ENCODE data around the gene DEK.

The DEK gene

DNA sequence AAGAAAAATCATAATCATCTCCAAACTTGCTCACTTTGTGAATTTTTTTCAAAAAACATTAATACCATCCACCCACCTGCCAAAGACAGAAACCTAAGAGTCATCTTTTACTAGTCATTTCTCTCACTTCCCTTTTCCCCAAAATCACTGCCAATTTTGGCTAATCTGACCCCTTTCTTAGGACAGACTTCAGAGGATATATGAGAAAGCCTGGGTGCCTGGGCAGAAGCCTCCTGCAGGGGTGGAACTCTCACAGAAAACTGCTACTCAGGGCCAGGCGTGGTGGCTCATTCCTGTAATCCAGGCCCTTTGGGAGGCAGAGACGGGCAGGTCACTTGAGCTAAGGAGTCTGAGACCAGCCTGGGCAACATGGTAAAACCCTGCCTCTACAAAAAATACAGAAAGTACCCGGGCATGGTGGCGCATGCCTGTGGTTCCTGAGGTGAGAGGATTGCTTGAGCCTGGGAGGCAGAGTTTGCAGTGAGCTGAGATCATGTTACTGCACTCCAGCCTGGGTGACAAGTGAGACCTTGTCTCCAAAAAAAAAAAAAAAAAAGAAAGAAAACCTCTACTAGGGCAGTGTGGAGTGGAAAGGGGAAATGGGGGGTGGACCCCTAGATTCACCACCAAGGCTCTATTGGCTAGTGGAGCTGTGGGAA is 3.8 kb downstream of the DEK start:
- H3K4me1 ChIP-seq (ENCODE audit: insufficient read depth, low read length) = peaks cover 25% of the 10 kb centered on the region
- H3K9ac ChIP-seq (ENCODE audit: low read depth, low read length) = no peak overlapping the region
- peaks cover 8% of the 10 kb centered on the region; the same call in 1 of the 2 replicates for H3K36me3 ChIP-seq (ENCODE audit: insufficient read depth, low read length)
- peaks cover 2% of the 10 kb centered on the region; the same call in 1 of the 2 replicates for H3K9me3 ChIP-seq (ENCODE audit: control insufficient read depth, insufficient read depth, low read length)

GRCh38 chr6:18259675-18260447 is 4.5 kb downstream of the DEK start:
- Histone ChIP-seq H3K36me3 (ENCODE audit: insufficient read depth, low read length) (peaks cover 12% of the 10 kb centered on the region), H3K4me1 (ENCODE audit: insufficient read depth, low read length) (peaks cover 25% of the 10 kb centered on the region), H3K9ac (ENCODE audit: low read depth, low read length) (no peak overlapping the region), H3K9me3 (ENCODE audit: control insufficient read depth, insufficient read depth, low read length) (no peaks in the 10 kb centered on the region)

DNA sequence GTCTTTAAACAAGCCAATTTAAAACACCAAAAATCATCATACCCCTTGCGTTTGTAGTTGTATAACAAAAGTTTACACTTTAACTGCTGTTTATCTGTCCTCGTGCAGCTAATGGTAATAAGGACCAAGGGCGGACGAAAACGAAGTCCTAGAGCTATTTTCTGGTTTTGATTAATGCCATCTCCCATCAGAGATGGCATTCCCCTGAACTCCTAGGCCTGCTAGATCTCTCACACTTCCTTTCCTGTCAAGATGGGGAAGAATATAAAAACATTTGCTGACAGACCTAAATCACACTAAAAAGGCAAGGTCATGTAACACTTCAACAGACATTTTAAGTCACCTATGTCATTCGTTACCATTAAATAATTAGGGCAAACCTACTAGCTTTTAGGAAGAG is 9.5 kb downstream of the DEK start:
- Histone ChIP-seq H3K9ac (ENCODE audit: low read depth, low read length) (no peak overlapping the region), H3K36me3 (ENCODE audit: insufficient read depth, low read length) (peaks cover 12% of the 10 kb centered on the region), H3K4me1 (ENCODE audit: insufficient read depth, low read length) (no peaks in the 10 kb centered on the region), H3K9me3 (ENCODE audit: control insufficient read depth, insufficient read depth, low read length) (no peaks in the 10 kb centered on the region)

DNA sequence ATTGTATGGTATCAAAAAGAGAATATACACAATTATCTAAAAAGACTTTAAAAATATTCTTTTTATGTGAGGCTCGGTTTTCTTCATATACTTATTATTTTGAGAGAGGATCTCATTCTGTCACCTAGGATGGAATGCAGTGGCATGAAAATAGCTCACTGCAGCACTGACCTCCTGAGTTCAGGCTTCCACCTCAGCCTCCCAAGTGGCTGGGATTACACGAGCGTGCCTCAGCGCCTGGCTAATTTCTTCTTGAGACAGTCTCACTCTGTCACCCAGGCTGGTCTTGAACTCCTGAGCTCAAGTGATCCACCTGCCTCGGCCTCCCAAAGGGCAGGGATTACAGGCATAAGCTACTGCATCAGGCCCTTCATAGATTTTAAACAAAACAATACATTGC is 10.7 kb downstream of the DEK start:
- no peak overlapping the region for H3K9ac ChIP-seq (ENCODE audit: low read depth, low read length)
- no peaks in the 10 kb centered on the region for H3K9me3 ChIP-seq (ENCODE audit: control insufficient read depth, insufficient read depth, low read length)
- H3K36me3 ChIP-seq (ENCODE audit: insufficient read depth, low read length) = peaks cover 12% of the 10 kb centered on the region
- no peaks in the 10 kb centered on the region for H3K4me1 ChIP-seq (ENCODE audit: insufficient read depth, low read length)

DNA sequence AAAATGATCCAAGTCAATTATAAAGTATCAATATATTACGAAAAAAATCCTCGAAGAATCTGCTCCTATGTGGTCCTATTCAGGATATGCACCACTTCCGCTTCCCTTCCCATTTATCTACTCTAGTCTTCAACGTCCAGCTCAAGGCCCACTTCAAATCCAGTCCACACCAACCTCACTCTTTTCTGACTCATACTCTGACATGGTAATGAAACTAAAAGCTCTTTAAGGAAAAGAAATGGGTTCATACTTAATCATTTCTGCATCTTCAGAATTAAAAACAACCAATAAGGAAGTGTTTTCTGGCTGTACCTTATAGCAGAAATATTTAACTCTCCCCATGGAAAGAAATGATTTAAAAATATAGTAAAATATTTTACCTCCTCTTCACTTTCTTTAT is 15.1 kb downstream of the DEK start:
- Histone ChIP-seq H3K9ac (ENCODE audit: low read depth, low read length) (no peak overlapping the region), H3K36me3 (ENCODE audit: insufficient read depth, low read length) (peaks cover 10% of the 10 kb centered on the region), H3K4me1 (ENCODE audit: insufficient read depth, low read length) (no peaks in the 10 kb centered on the region), H3K9me3 (ENCODE audit: control insufficient read depth, insufficient read depth, low read length) (no peaks in the 10 kb centered on the region)

GRCh38 chr6:18248698-18249097 is 15.6 kb downstream of the DEK start:
- no peak overlapping the region for H3K9ac ChIP-seq (ENCODE audit: low read depth, low read length)
- H3K4me1 ChIP-seq (ENCODE audit: insufficient read depth, low read length) = no peaks in the 10 kb centered on the region
- no peaks in the 10 kb centered on the region for H3K9me3 ChIP-seq (ENCODE audit: control insufficient read depth, insufficient read depth, low read length)
- H3K36me3 ChIP-seq (ENCODE audit: insufficient read depth, low read length) = peaks cover 10% of the 10 kb centered on the region

- H3K4me1 ChIP-seq (ENCODE audit: insufficient read depth, low read length) = no peaks in the 10 kb centered on the region
- H3K36me3 ChIP-seq (ENCODE audit: insufficient read depth, low read length) = peaks cover 18% of the 10 kb centered on the region
- H3K9ac ChIP-seq (ENCODE audit: low read depth, low read length) = no peak overlapping the region
These were observed 17.3 kb downstream of the DEK start for GRCh38 chr6:18247002-18247401.

DNA sequence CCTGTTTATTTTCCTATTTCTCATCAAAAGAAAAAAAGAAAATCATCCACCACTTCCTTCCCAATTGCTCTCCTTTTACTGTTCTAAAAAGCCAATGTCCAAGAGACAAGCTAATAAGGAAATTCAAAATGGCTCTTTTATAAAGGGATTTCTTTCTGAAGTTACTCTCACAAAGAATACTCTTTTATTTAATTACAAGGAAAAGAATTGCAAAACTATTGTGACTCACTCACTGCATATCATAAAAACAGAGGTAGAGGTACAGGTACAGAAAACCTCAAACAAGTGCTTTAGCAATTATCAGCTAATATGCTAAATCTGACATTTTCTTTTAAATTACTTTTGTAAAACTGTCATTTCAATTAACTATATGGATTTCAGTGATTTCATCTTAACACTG is 18.1 kb downstream of the DEK start:
- H3K9me3 ChIP-seq (ENCODE audit: control insufficient read depth, insufficient read depth, low read length) = no peaks in the 10 kb centered on the region
- H3K36me3 ChIP-seq (ENCODE audit: insufficient read depth, low read length) = peaks cover 15% of the 10 kb centered on the region

More at GRCh38 chr6:18247002-18247401, 17.3 kb downstream of the DEK start:
- H3K9me3 ChIP-seq (ENCODE audit: control insufficient read depth, insufficient read depth, low read length) = no peaks in the 10 kb centered on the region

DNA sequence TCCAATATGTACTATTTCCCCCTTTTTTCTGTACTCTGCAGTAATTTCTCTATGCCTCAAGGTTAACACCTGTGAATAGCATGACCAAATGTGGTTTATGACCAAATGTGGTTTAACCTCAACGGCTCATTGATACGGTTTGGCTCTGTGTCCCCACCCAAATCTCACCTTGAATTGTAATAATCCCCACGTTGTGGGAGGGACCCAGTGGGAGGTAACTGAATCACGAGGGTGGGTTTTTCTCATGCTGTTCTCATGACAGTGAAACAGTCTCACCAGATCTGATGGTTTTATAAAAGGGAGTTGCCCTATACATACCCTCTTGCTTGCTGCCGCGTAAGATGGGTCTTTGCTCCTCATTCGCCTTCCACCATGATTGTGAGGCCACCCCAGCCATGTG is 18.7 kb downstream of the DEK start:
- Histone ChIP-seq H3K36me3 (ENCODE audit: insufficient read depth, low read length) (peaks cover 15% of the 10 kb centered on the region), H3K9me3 (ENCODE audit: control insufficient read depth, insufficient read depth, low read length) (no peaks in the 10 kb centered on the region), H3K4me1 (ENCODE audit: insufficient read depth, low read length) (no peaks in the 10 kb centered on the region), H3K9ac (ENCODE audit: low read depth, low read length) (no peak overlapping the region)

More for the DNA sequence above, 18.1 kb downstream of the DEK start:
- no peaks in the 10 kb centered on the region for H3K4me1 ChIP-seq (ENCODE audit: insufficient read depth, low read length)
- no peak overlapping the region for H3K9ac ChIP-seq (ENCODE audit: low read depth, low read length)

DNA sequence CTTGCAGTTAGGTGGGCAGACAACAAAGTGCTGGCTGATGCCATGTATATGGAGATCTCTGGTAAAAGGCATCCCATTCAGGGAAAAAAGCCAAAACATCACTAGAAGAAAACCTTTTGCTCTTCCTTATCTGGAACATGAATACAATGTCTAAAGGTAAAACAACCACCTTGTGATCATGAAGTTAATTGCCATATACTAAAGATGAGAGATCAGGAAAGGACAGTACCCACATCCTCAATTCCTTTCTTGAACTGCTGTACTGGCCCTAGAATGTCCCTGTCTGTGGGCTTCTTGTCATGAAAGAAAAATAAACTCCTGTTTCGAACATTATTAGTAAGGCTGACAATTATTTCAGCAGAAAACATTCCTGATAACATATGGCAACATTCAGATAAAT is 19.3 kb downstream of the DEK start:
- Histone ChIP-seq H3K36me3 (ENCODE audit: insufficient read depth, low read length) (peaks cover 15% of the 10 kb centered on the region), H3K4me1 (ENCODE audit: insufficient read depth, low read length) (no peaks in the 10 kb centered on the region), H3K9me3 (ENCODE audit: control insufficient read depth, insufficient read depth, low read length) (no peaks in the 10 kb centered on the region), H3K9ac (ENCODE audit: low read depth, low read length) (no peak overlapping the region)

- Histone ChIP-seq H3K9me3 (ENCODE audit: control insufficient read depth, insufficient read depth, low read length) (no peaks in the 10 kb centered on the region), H3K36me3 (ENCODE audit: insufficient read depth, low read length) (peaks cover 19% of the 10 kb centered on the region), H3K9ac (ENCODE audit: low read depth, low read length) (no peak overlapping the region), H3K4me1 (ENCODE audit: insufficient read depth, low read length) (no peaks in the 10 kb centered on the region)
These were observed 20.1 kb downstream of the DEK start for GRCh38 chr6:18244251-18244650.

- H3K9ac ChIP-seq (ENCODE audit: low read depth, low read length) = no peak overlapping the region
- H3K36me3 ChIP-seq (ENCODE audit: insufficient read depth, low read length) = peaks cover 19% of the 10 kb centered on the region
- no peaks in the 10 kb centered on the region for H3K4me1 ChIP-seq (ENCODE audit: insufficient read depth, low read length)
- no peaks in the 10 kb centered on the region for H3K9me3 ChIP-seq (ENCODE audit: control insufficient read depth, insufficient read depth, low read length)
These were observed 20.9 kb downstream of the DEK start for GRCh38 chr6:18243302-18243893.

- H3K36me3 ChIP-seq (ENCODE audit: insufficient read depth, low read length) = peaks cover 19% of the 10 kb centered on the region
- no peaks in the 10 kb centered on the region for H3K9me3 ChIP-seq (ENCODE audit: control insufficient read depth, insufficient read depth, low read length)
- H3K4me1 ChIP-seq (ENCODE audit: insufficient read depth, low read length) = no peaks in the 10 kb centered on the region
- no peak overlapping the region for H3K9ac ChIP-seq (ENCODE audit: low read depth, low read length)
These were observed 22.1 kb downstream of the DEK start for GRCh38 chr6:18242062-18242851.

Measured in ES-I3 (cell line).